ENCODE results near the gene TAMALIN. TPM values are rescaled to one million over a fixed set of nuclear protein-coding genes. Genes with fewer than 3 reads are reported as not detected.

The TAMALIN gene
- total and polyA plus RNA-seq, 2 of the 4 experiments (the other 2 are of a cell fraction), result 2.7 to 5.3 TPM

- Histone ChIP-seq H2BK120ac (ENCODE audit: low read depth, low read length) (no peak overlapping the region), H3K4me3 (ENCODE audit: insufficient read depth, low read depth, low read length) (no peak overlapping the region), H3K27ac (ENCODE audit: insufficient read depth, low read length) (no peak overlapping the region), H3K4me2 (ENCODE audit: low read depth, low read length) (no peak overlapping the region), H3K9me1 (ENCODE audit: insufficient read depth, low read length) (peaks cover 6% of the 10 kb centered on the region; the same call in 1 of the 2 replicates), H2BK20ac (ENCODE audit: low read depth, low read length) (no peak overlapping the region), H3K27me3 (ENCODE audit: control insufficient read depth, insufficient read depth, low read length) (no peaks in the 10 kb centered on the region), H3K23ac (ENCODE audit: low read depth, low read length) (no peak overlapping the region), H3K14ac (replicated peaks; ENCODE audit: low read depth, low read length) (no peak overlapping the region), H2AFZ (replicated peaks; ENCODE audit: low read length, poor library complexity) (no peak overlapping the region), H3K56ac (ENCODE audit: extremely low read depth, insufficient read depth, low read length) (no peak overlapping the region), H4K91ac (ENCODE audit: insufficient read depth, low read depth, low read length) (no peak overlapping the region), H2BK15ac (ENCODE audit: low read depth, low read length) (no peak overlapping the region), H2AK9ac (replicated peaks; ENCODE audit: low read depth, low read length, poor library complexity) (no peak overlapping the region), H4K8ac (ENCODE audit: low read depth in 2 of 2, low read length in 2 of 2) (no peak overlapping the region), H3K36me3 (ENCODE audit: control insufficient read depth, insufficient read depth, low read length) (peaks cover 40% of the 10 kb centered on the region), H2AK5ac (ENCODE audit: low read depth, low read length) (no peak overlapping the region), H3K9me3 (ENCODE audit: control insufficient read depth, insufficient read depth, low read length) (no peaks in the 10 kb centered on the region), H3K4ac (ENCODE audit: low read depth, low read length) (no peak overlapping the region), H3K4me1 (ENCODE audit: control insufficient read depth, insufficient read depth, low read length) (no peaks in the 10 kb centered on the region), H4K20me1 (ENCODE audit: insufficient read depth, low read length) (no peaks in the 10 kb centered on the region), H3K9ac (ENCODE audit: low read depth, low read length) (no peak overlapping the region), H3K18ac (ENCODE audit: low read depth, low read length) (no peak overlapping the region), H2BK5ac (ENCODE audit: low read depth, low read length, poor library complexity, severe bottlenecking) (no peak overlapping the region), H3K79me1 (ENCODE audit: low read depth in 1 of 2, low read length in 2 of 2) (peaks cover 0 to 14% of the 10 kb centered on the region in 2 experiments; a peak in 1 of 4 replicates), H4K5ac (ENCODE audit: low read depth, low read length) (no peak overlapping the region)
- dilution Hi-C loops (cut with HindIII; ENCODE audit: low sequenced_read_pairs, unreplicated experiment), result no loop called here
- TF ChIP-seq NFE2L2 (IDR thresholded peaks at IDR 0.05; ENCODE audit: low read depth, low read length) (no peak), MXI1 (IDR thresholded peaks at IDR 0.05; ENCODE audit: borderline replicate concordance, low read depth, low read length) (no peak), CEBPB (IDR thresholded peaks at IDR 0.05; ENCODE audit: low read depth, low read length) (0 out of 2 replicates have a peak, but pooled peaks have one; percentile 1)
- intact Hi-C loops (cut with micrococcal nuclease), result no loop called here
- ChIA-PET POLR2A (ENCODE audit: unreplicated experiment) (no interaction called here), CTCF (no interaction called here)
- in situ Hi-C loops (cut with MboI; ENCODE audit: low sequenced_read_pairs), result no loop called here
- ATAC-seq (ENCODE audit: low read depth), result no peak
- BruUV-seq (replicated peaks), result no TSS peak
- WGBS, 2 experiments (ENCODE audit: extremely low coverage in 2 of 2, insufficient read length in 1 of 2), result 96% methylated on average over 4 of the region's 9 CpGs; no CpG with 5 or more reads in 1 of the 2 experiments
- DNase-seq, result no peak
These were observed 21.5 kb upstream of the TAMALIN start for GRCh38 chr12:51985154-51985835.
